ENCODE measurements around the gene FAM135A. TPM values are rescaled to one million over a fixed set of nuclear protein-coding genes. Genes with fewer than 3 reads are reported as not detected.

The FAM135A gene
- 26.5 and 33.4 TPM in 2 replicates for total RNA-seq (ENCODE audit: low replicate concordance)
- long read RNA-seq, partial matches to known transcripts: 11 of 25 reads
- long read RNA-seq, other reads (novel, unspliced or antisense): 14 of 25 reads

DNA sequence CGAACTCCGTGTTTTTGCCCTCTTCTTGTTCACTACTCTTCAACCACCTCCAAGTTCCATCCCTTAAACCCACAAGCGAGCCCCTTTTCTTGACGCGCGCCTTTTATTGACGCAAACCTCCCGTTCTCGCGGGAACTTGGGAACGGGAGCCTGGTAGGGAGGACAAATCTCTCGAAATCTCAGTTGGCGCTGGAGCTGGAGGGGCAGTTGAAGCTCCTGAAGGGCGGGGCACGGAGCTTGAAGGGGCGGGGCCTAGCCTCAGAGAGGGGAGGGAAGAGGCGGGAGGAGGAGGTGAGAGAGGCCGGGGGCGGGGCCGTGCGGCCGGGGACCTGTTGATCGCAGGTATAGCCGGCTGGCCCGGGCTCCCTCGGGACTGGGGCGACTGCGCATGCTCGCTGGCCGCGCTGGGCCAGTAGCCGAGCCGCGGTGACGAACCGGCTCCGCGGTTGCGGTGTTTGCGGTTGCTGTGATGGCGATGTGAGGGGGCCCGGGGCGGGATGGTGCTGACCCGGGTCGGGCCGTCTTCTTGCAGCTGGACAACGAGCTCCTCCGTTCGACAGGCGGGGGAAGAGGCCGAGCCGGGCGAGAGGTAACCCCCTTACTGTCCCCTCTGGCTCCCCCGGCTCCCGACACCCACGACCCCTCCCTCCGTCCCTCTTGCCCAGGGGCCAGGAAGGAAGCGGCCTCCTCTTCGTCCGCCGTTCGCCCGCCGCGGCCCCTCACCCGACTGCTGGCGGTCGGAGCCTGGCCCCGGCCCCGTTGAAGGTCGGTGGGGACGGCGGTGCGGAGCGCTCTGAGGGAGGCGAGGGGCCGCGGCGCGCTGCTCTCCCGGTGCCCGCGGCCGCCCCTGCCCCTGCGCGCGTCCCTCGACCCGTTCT, at the start of gene FAM135A:
Gene FAM135A (plus strand): TSS at position 395 of the 878 bp plus-strand sequence. CDS start 14,835 bp downstream, outside the sequence.
- peaks cover 11% of the 10 kb centered on the region for H3K4me1 Mint-ChIP-seq (ENCODE audit: unreplicated experiment)
- DNase-seq (ENCODE audit: extremely low spot score, unreplicated experiment): peak; percentile 98
- TF ChIP-seq, protein P1, sequence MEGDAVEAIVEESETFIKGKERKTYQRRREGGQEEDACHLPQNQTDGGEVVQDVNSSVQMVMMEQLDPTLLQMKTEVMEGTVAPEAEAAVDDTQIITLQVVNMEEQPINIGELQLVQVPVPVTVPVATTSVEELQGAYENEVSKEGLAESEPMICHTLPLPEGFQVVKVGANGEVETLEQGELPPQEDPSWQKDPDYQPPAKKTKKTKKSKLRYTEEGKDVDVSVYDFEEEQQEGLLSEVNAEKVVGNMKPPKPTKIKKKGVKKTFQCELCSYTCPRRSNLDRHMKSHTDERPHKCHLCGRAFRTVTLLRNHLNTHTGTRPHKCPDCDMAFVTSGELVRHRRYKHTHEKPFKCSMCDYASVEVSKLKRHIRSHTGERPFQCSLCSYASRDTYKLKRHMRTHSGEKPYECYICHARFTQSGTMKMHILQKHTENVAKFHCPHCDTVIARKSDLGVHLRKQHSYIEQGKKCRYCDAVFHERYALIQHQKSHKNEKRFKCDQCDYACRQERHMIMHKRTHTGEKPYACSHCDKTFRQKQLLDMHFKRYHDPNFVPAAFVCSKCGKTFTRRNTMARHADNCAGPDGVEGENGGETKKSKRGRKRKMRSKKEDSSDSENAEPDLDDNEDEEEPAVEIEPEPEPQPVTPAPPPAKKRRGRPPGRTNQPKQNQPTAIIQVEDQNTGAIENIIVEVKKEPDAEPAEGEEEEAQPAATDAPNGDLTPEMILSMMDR (conservative IDR thresholded peaks at IDR 0.05): no peak
- peaks cover 3% of the 10 kb centered on the region for H3K27me3 Mint-ChIP-seq
- H3K36me3 Mint-ChIP-seq: peaks cover 5% of the 10 kb centered on the region
- H3K27ac Mint-ChIP-seq: peak within 1 kb of the TSS; percentile 90
- no peaks in the 10 kb centered on the region for H3K9me3 Mint-ChIP-seq
- H3K4me3 Mint-ChIP-seq: peak within 1 kb of the TSS; percentile 94

DNA sequence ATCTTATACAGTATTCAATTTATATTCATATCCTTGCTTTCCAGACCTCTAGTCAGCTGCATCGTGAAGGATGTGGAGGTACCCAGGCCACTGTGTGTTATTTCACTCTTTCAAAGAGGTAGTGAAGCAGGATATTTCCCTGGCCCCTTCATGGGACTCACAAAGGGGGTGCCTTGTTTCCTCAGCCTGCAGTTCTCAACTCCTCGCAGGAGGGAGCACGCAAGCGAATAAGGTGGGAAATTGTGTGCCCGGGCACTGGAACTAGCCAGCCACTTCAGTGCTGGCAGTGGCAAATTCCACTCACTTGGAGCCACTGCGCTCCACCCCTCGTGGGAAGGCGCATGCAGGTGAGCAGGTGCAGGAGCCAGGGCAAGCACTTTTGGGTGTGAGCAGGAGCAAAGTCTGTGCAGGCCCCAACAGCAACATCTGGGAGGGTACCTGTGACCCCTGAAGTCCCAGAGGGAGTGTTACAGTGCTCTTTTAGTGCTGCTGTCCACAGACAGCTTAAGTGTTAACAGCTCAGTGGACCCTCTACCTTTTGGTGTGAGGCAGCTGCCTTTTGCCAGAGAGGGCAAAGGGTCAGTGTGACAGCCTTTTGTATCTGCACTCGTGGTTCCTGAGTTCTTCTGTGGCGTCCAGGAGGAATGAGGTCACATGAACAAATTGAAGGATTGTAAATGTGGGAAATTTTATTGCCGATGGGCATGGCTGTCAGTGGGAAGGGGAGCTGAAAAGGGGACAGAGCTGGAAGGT, 49.4 kb upstream of the FAM135A start:
- no peaks in the 10 kb centered on the region for H3K4me1 Mint-ChIP-seq (ENCODE audit: unreplicated experiment)
- H3K4me3 Mint-ChIP-seq: no peak overlapping the region
- H3K27ac Mint-ChIP-seq: no peak overlapping the region
- H3K36me3 Mint-ChIP-seq: no peaks in the 10 kb centered on the region
- peaks cover 17% of the 10 kb centered on the region for H3K27me3 Mint-ChIP-seq
- no peak for DNase-seq (ENCODE audit: extremely low spot score, unreplicated experiment)
- TF ChIP-seq, protein P1 (conservative IDR thresholded peaks at IDR 0.05): no peak
- H3K9me3 Mint-ChIP-seq: no peaks in the 10 kb centered on the region

DNA sequence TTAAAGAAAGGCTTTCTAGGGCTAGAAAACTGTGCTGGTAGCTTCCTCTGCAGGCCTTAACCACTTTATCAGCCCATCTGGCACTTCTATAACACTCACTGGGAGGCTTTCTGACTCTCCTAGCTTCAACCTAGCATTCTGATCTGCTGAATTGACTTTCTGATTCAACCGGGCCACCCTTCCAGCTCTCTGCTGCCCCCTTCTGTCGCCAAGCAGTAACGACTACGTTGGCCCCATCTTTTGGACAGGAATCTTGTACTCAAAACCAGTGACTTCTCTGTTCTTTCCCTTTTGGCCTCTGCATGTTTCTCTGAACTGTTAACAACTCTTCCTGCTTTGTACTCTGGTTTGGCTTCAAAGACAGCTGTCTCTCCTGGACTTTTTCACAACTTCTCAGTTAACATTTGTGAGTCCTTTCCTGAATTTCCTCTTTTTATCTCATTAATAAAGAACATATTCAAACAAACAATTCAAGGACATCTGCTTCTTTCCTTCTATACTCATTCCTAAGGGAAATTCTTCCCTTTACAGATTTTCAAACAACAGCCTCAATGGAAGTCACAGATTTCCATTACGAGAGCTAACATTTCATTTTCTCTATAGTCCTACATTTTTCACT, 43.9 kb upstream of the FAM135A start:
- peaks cover 5% of the 10 kb centered on the region for H3K4me1 Mint-ChIP-seq (ENCODE audit: unreplicated experiment)
- TF ChIP-seq, protein P1 (conservative IDR thresholded peaks at IDR 0.05): peak; percentile 90
- H3K27ac Mint-ChIP-seq: no peak overlapping the region
- H3K36me3 Mint-ChIP-seq: no peaks in the 10 kb centered on the region
- no peaks in the 10 kb centered on the region for H3K9me3 Mint-ChIP-seq
- peaks cover 24% of the 10 kb centered on the region for H3K27me3 Mint-ChIP-seq
- DNase-seq (ENCODE audit: extremely low spot score, unreplicated experiment): peak; percentile 79
- no peak overlapping the region for H3K4me3 Mint-ChIP-seq

DNA sequence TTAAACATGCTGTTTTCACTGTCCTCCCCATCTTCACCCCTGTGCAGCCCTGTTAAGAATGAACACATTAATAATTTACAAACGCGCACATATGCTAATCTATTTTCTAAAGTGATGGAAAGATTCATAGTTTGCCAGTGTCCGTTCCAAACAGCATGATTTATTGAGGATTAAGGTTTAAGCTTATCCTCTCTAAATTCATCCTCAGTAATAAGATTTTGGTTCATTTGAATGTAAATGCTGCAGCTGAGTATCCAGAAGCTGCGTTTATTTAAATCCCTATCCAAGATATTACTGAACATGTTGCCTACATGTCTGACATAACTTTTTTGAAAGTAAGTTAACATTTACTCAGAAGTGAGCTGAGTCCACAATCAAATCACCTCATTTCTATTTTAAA, 42.8 kb upstream of the FAM135A start:
- no peaks in the 10 kb centered on the region for H3K36me3 Mint-ChIP-seq
- no peak for DNase-seq (ENCODE audit: extremely low spot score, unreplicated experiment)

More for the DNA sequence above, 42.8 kb upstream of the FAM135A start:
- Mint-ChIP-seq H3K4me1 (ENCODE audit: unreplicated experiment) (peaks cover 5% of the 10 kb centered on the region), H3K4me3 (no peak overlapping the region), H3K9me3 (no peaks in the 10 kb centered on the region), H3K27ac (no peak overlapping the region), H3K27me3 (peaks cover 18% of the 10 kb centered on the region)
- TF ChIP-seq, protein P1 (conservative IDR thresholded peaks at IDR 0.05): no peak

Measured in type B pancreatic cell (in vitro differentiated cells).